IMR-90 (cell line): ENCODE data around the gene HAUS3.

Experiments
- CEBPB ChIP-seq: IDR thresholded peaks from 2 replicates; pipeline ENCODE4 v1.6.1; 2012; ENCODE audit warnings: low read depth, low read length, improper control_type of control experiment
- CTCF ChIP-seq: conservative IDR thresholded peaks from 2 replicates; pipeline ENCODE4 v1.5.1; 2012; ENCODE audit warnings: mild to moderate bottlenecking, low read depth, low read length, improper control_type of control experiment
- FOS ChIP-seq: fragments of 150-350 bp; IDR thresholded peaks from 2 replicates; pipeline ENCODE4 v1.6.1; 2016; ENCODE audit warnings: low read depth, low read length

- TF ChIP-seq CTCF, result no peak
- TF ChIP-seq CEBPB, result no peak
- no peak for TF ChIP-seq FOS
These were observed 4.6 kb upstream of the HAUS3 start for GRCh38 chr4:2246384-2247127.
